ENCODE results near the gene TCEA2. TPM values are rescaled to one million over a fixed set of nuclear protein-coding genes. Genes with fewer than 3 reads are reported as not detected.
A peak's percentile ranks its signal among the peaks of the same experiment; 100 is the strongest.

Gene TCEA2
- total RNA-seq, 1 donor from 2014 or later: 42.5 TPM

- no peak for DNase-seq (ENCODE audit: low spot score)
Observed at GRCh38 chr20:64092258-64093012, 29.4 kb downstream of the TCEA2 start.

GRCh38 chr20:64093013-64093503 is 30.1 kb downstream of the TCEA2 start:
- DNase-seq (ENCODE audit: low spot score): no peak

- no peak for DNase-seq (ENCODE audit: low spot score)
Observed at GRCh38 chr20:64095455-64095854, 32.5 kb downstream of the TCEA2 start.

GRCh38 chr20:64095927-64096326 is 32.9 kb downstream of the TCEA2 start:
- no peak for DNase-seq (ENCODE audit: low spot score)

- no peak for DNase-seq (ENCODE audit: low spot score)
Observed at GRCh38 chr20:64096535-64096934, 33.5 kb downstream of the TCEA2 start.

- no peak for DNase-seq (ENCODE audit: low spot score)
Observed at GRCh38 chr20:64098471-64099013, 35.5 kb downstream of the TCEA2 start.

GRCh38 chr20:64099086-64099786 is 36.2 kb downstream of the TCEA2 start:
- no peak for DNase-seq (ENCODE audit: low spot score)

- no peak for DNase-seq (ENCODE audit: low spot score)
Observed at GRCh38 chr20:64099880-64100565, 37.0 kb downstream of the TCEA2 start.

- DNase-seq (ENCODE audit: low spot score): no peak
Observed at GRCh38 chr20:64100566-64100888, 37.5 kb downstream of the TCEA2 start.

GRCh38 chr20:64100946-64101688 is 38.1 kb downstream of the TCEA2 start:
- no peak for DNase-seq (ENCODE audit: low spot score)

GRCh38 chr20:64101731-64102621 is 39.0 kb downstream of the TCEA2 start:
- DNase-seq (ENCODE audit: low spot score): no peak

GRCh38 chr20:64102647-64103354 is 39.8 kb downstream of the TCEA2 start:
- no peak for DNase-seq (ENCODE audit: low spot score)

GRCh38 chr20:64103871-64104666 is 41.1 kb downstream of the TCEA2 start:
- DNase-seq (ENCODE audit: low spot score): peak; percentile 88

- DNase-seq (ENCODE audit: low spot score): peak; percentile 87
Observed at GRCh38 chr20:64104667-64105451, 41.9 kb downstream of the TCEA2 start.

- DNase-seq (ENCODE audit: low spot score): peak; percentile 41
Observed at GRCh38 chr20:64105846-64106434, 42.9 kb downstream of the TCEA2 start.

- peak; percentile 89 for DNase-seq (ENCODE audit: low spot score)
Observed at GRCh38 chr20:64106435-64106961, 43.5 kb downstream of the TCEA2 start.
